ENCODE results near the gene NUP188.

Gene NUP188

DNA sequence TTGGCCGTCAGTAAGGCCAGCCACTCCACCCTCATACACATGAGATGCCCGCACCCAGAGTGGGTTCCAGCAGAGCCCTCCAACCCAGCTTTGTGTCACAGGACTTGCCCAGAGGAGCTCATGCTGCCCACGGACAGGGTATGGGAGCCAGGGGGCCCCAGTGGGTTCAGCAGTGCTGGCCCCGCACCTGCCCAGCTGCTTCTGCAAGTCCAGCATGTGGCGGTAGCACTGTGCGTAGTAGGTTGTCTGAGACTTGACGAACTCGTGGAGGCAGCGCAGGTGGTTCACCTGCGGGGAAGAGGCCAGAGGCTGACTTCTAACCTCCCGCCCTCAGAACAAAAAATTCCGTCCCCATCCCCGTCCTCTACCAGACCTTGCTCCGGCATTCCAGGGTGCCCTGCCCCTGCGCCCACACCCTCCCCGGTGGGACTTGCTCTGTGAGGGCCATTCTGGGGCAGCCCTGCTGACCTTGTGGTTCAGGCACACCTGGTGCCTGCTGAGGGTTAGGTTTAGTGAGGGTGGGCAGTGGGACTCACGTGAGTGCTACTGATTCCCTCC lies 62.2 kb downstream of the NUP188 start:
- H3K27ac ChIP-seq (ENCODE audit: low read length), result no peak overlapping the region
- H3K36me3 ChIP-seq (ENCODE audit: control insufficient read depth in 1 of 2, insufficient read depth in 2 of 2, low read length in 2 of 2), result peaks cover 30 to 88% of the 10 kb centered on the region in 2 donors
- no peaks in the 10 kb centered on the region for H3K27me3 ChIP-seq (ENCODE audit: low read depth, low read length)
- H3K9me3 ChIP-seq (ENCODE audit: control insufficient read depth in 1 of 2, low read length in 2 of 2), result no peaks in the 10 kb centered on the region
- peaks cover 4 to 16% of the 10 kb centered on the region in 2 donors for H3K4me1 ChIP-seq (ENCODE audit: control insufficient read depth in 1 of 2, insufficient read depth in 2 of 2, low read length in 2 of 2)
- no peak overlapping the region for H3K4me3 ChIP-seq (ENCODE audit: low read depth in 1 of 2, low read length in 2 of 2)

DNA sequence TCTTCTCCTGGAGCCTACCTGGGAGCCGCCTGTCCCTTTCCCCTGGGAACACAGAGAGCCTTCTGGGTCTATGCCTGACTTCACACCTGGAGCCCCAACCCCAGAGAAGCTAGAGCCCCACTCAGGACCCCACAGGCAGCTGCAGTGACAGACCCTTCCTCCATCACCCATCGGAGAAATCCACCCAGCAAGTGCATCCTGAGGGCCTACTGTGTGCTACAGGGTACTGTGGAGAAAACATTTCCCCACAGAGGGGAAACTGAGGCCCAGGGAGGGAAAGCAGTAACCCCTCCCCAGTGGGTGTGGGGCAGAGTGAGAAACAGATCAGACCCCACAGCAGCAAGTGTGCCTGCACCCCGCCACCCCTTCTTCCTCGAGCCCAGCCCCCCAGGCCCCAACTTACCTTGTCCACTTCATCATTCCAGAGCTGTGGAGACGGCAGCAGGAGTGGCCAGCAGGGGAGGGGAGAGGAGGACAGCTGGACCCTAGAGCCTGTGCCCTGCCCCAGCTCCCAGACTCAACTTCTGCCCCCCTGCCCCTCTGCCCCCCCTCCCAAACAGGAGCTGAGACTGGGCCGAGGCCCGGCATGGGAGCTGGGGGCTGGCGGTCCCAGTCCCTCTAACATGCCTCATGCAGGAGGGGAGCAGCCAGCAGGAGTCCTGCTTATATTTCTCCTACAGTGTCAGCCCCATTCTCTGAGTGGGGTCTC lies 62.9 kb downstream of the NUP188 start:
- H3K9me3 ChIP-seq (ENCODE audit: control insufficient read depth in 1 of 2, low read length in 2 of 2), result no peaks in the 10 kb centered on the region
- H3K36me3 ChIP-seq (ENCODE audit: control insufficient read depth in 1 of 2, insufficient read depth in 2 of 2, low read length in 2 of 2), result peaks cover 31 to 85% of the 10 kb centered on the region in 2 donors
- no peak overlapping the region for H3K4me3 ChIP-seq (ENCODE audit: low read depth in 1 of 2, low read length in 2 of 2)
- H3K27ac ChIP-seq (ENCODE audit: low read length), result no peak overlapping the region
- no peaks in the 10 kb centered on the region for H3K27me3 ChIP-seq (ENCODE audit: low read depth, low read length)
- peaks cover 4 to 16% of the 10 kb centered on the region in 2 donors for H3K4me1 ChIP-seq (ENCODE audit: control insufficient read depth in 1 of 2, insufficient read depth in 2 of 2, low read length in 2 of 2)

DNA sequence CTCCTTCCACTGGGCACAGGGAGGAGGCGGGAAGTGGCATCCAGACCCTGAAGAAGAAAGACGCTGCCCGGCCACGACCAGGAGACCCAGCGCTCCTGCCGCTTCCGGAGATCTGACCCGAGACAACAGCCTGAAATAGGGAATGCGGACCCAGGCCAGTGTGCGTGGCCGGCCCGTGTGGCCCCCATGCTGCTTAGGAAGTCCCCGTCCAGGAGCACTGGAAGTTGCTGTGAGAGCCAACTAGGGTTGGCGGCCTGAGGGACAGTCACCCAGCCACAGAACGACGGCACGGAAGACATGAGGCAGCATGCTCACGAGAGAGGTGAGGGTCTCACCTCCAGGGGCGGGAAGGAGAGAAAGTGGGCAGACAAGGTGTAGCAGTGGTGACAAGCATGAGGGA lies 63.7 kb downstream of the NUP188 start:
- peaks cover 4 to 16% of the 10 kb centered on the region in 2 donors for H3K4me1 ChIP-seq (ENCODE audit: control insufficient read depth in 1 of 2, insufficient read depth in 2 of 2, low read length in 2 of 2)
- no peaks in the 10 kb centered on the region for H3K27me3 ChIP-seq (ENCODE audit: low read depth, low read length)
- H3K27ac ChIP-seq (ENCODE audit: low read length), result no peak overlapping the region
- H3K36me3 ChIP-seq (ENCODE audit: control insufficient read depth in 1 of 2, insufficient read depth in 2 of 2, low read length in 2 of 2), result peaks cover 24 to 77% of the 10 kb centered on the region in 2 donors
- no peaks in the 10 kb centered on the region for H3K9me3 ChIP-seq (ENCODE audit: control insufficient read depth in 1 of 2, low read length in 2 of 2)
- no peak overlapping the region for H3K4me3 ChIP-seq (ENCODE audit: low read depth in 1 of 2, low read length in 2 of 2)

GRCh38 chr9:129011761-129012181 lies 64.3 kb downstream of the NUP188 start:
- Histone ChIP-seq H3K27ac (ENCODE audit: low read length) (no peak overlapping the region), H3K9me3 (ENCODE audit: control insufficient read depth in 1 of 2, low read length in 2 of 2) (no peaks in the 10 kb centered on the region), H3K4me1 (ENCODE audit: control insufficient read depth in 1 of 2, insufficient read depth in 2 of 2, low read length in 2 of 2) (peaks cover 4 to 10% of the 10 kb centered on the region in 2 donors), H3K36me3 (ENCODE audit: control insufficient read depth in 1 of 2, insufficient read depth in 2 of 2, low read length in 2 of 2) (peaks cover 24 to 72% of the 10 kb centered on the region in 2 donors), H3K4me3 (ENCODE audit: low read depth in 1 of 2, low read length in 2 of 2) (no peak overlapping the region), H3K27me3 (ENCODE audit: low read depth, low read length) (no peaks in the 10 kb centered on the region)

- H3K36me3 ChIP-seq (ENCODE audit: control insufficient read depth in 1 of 2, insufficient read depth in 2 of 2, low read length in 2 of 2), result peaks cover 24 to 68% of the 10 kb centered on the region in 2 donors
- no peak overlapping the region for H3K4me3 ChIP-seq (ENCODE audit: low read depth in 1 of 2, low read length in 2 of 2)
- peaks cover 0 to 5% of the 10 kb centered on the region in 2 donors for H3K4me1 ChIP-seq (ENCODE audit: control insufficient read depth in 1 of 2, insufficient read depth in 2 of 2, low read length in 2 of 2)
- H3K9me3 ChIP-seq (ENCODE audit: control insufficient read depth in 1 of 2, low read length in 2 of 2), result no peaks in the 10 kb centered on the region
- no peaks in the 10 kb centered on the region for H3K27me3 ChIP-seq (ENCODE audit: low read depth, low read length)
- no peak overlapping the region for H3K27ac ChIP-seq (ENCODE audit: low read length)
Measured at GRCh38 chr9:129012343-129012742, 64.8 kb downstream of the NUP188 start.

GRCh38 chr9:129012893-129013448 lies 65.5 kb downstream of the NUP188 start:
- no peak overlapping the region for H3K27ac ChIP-seq (ENCODE audit: low read length)
- peaks cover 0 to 1% of the 10 kb centered on the region in 2 donors for H3K4me1 ChIP-seq (ENCODE audit: control insufficient read depth in 1 of 2, insufficient read depth in 2 of 2, low read length in 2 of 2)
- peaks cover 24 to 63% of the 10 kb centered on the region in 2 donors for H3K36me3 ChIP-seq (ENCODE audit: control insufficient read depth in 1 of 2, insufficient read depth in 2 of 2, low read length in 2 of 2)
- H3K4me3 ChIP-seq (ENCODE audit: low read depth in 1 of 2, low read length in 2 of 2), result no peak overlapping the region
- no peaks in the 10 kb centered on the region for H3K27me3 ChIP-seq (ENCODE audit: low read depth, low read length)
- no peaks in the 10 kb centered on the region for H3K9me3 ChIP-seq (ENCODE audit: control insufficient read depth in 1 of 2, low read length in 2 of 2)

DNA sequence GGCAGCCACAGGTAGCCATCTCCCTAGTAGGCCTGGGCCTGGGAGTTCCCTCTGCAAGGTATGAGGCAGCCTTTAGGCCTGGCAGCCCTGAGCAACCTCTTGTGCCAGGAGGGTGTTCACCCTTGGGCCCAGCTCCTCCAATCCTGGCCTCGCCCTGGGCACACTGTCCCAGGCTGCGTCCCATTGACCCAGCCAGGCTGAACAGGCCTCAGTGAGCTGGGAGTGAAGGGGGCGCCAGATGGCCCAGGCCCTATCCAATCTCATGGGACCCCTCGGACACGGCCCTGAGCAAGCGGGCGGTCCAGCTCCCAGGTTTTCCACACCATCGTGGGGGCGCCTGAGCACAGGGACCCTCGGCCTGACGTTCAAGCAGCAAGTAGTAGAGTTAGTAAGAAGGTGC lies 66.2 kb downstream of the NUP188 start:
- H3K27ac ChIP-seq (ENCODE audit: low read length), result no peak overlapping the region
- no peaks in the 10 kb centered on the region for H3K27me3 ChIP-seq (ENCODE audit: low read depth, low read length)
- no peaks in the 10 kb centered on the region for H3K9me3 ChIP-seq (ENCODE audit: control insufficient read depth in 1 of 2, low read length in 2 of 2)
- H3K36me3 ChIP-seq (ENCODE audit: control insufficient read depth in 1 of 2, insufficient read depth in 2 of 2, low read length in 2 of 2), result peaks cover 24 to 56% of the 10 kb centered on the region in 2 donors
- H3K4me1 ChIP-seq (ENCODE audit: control insufficient read depth in 1 of 2, insufficient read depth in 2 of 2, low read length in 2 of 2), result no peaks in the 10 kb centered on the region
- no peak overlapping the region for H3K4me3 ChIP-seq (ENCODE audit: low read depth in 1 of 2, low read length in 2 of 2)

DNA sequence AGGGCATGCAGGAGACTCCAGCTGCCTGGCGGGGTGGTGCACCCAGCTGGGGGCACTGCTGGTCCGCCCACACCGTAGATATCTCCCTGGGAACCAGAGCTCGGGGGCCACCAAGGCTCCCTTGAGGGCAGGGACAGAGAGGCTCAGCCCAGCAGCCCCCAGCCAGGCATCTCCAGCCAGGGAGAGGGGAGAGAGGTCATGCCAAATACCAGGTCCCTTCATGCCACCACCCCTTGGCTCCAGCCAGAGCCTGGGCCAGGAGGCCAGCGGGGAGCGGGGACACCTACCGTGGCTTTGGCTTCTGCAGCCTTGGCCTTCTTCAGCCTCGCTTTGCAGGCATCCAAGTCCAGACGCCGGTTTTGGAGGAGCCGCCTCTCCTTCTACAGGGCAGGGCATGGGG lies 66.6 kb downstream of the NUP188 start:
- H3K36me3 ChIP-seq (ENCODE audit: control insufficient read depth in 1 of 2, insufficient read depth in 2 of 2, low read length in 2 of 2), result peaks cover 24 to 56% of the 10 kb centered on the region in 2 donors
- H3K27ac ChIP-seq (ENCODE audit: low read length), result no peak overlapping the region
- H3K27me3 ChIP-seq (ENCODE audit: low read depth, low read length), result no peaks in the 10 kb centered on the region
- no peaks in the 10 kb centered on the region for H3K4me1 ChIP-seq (ENCODE audit: control insufficient read depth in 1 of 2, insufficient read depth in 2 of 2, low read length in 2 of 2)
- no peaks in the 10 kb centered on the region for H3K9me3 ChIP-seq (ENCODE audit: control insufficient read depth in 1 of 2, low read length in 2 of 2)
- H3K4me3 ChIP-seq (ENCODE audit: low read depth in 1 of 2, low read length in 2 of 2), result no peak overlapping the region

GRCh38 chr9:129014608-129015007 lies 67.1 kb downstream of the NUP188 start:
- Histone ChIP-seq H3K4me1 (ENCODE audit: control insufficient read depth in 1 of 2, insufficient read depth in 2 of 2, low read length in 2 of 2) (no peaks in the 10 kb centered on the region), H3K27ac (ENCODE audit: low read length) (no peak overlapping the region), H3K36me3 (ENCODE audit: control insufficient read depth in 1 of 2, insufficient read depth in 2 of 2, low read length in 2 of 2) (peaks cover 24 to 53% of the 10 kb centered on the region in 2 donors), H3K27me3 (ENCODE audit: low read depth, low read length) (no peaks in the 10 kb centered on the region), H3K9me3 (ENCODE audit: control insufficient read depth in 1 of 2, low read length in 2 of 2) (no peaks in the 10 kb centered on the region), H3K4me3 (ENCODE audit: low read depth in 1 of 2, low read length in 2 of 2) (no peak overlapping the region)

DNA sequence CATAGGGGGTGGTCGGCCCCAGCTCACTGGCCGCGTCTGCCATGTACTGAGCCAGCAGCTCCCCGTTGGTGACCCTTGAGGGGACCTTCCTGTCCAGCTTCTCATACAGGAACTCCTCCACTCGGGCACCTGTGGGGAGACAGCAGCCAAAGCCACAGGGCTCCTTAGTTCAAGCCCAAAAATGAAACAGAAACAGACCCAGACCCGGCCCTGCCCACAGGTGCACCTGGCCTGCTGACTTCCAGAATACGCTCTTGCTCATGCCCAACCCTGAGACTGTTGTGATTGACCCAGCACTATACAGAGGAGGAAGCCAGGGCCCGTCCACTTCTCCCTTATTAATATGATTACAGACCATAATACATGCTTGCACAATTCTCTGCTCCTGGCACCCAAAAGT lies 73.6 kb downstream of the NUP188 start:
- Histone ChIP-seq H3K4me1 (ENCODE audit: control insufficient read depth in 1 of 2, insufficient read depth in 2 of 2, low read length in 2 of 2) (peaks cover 0 to 14% of the 10 kb centered on the region in 2 donors), H3K9me3 (ENCODE audit: control insufficient read depth in 1 of 2, low read length in 2 of 2) (no peaks in the 10 kb centered on the region), H3K27ac (ENCODE audit: low read length) (no peak overlapping the region), H3K36me3 (ENCODE audit: control insufficient read depth in 1 of 2, insufficient read depth in 2 of 2, low read length in 2 of 2) (peaks cover 0 to 6% of the 10 kb centered on the region in 2 donors), H3K27me3 (ENCODE audit: low read depth, low read length) (no peaks in the 10 kb centered on the region), H3K4me3 (ENCODE audit: low read depth in 1 of 2, low read length in 2 of 2) (no peak overlapping the region)

GRCh38 chr9:129022037-129022436 lies 74.5 kb downstream of the NUP188 start:
- H3K4me1 ChIP-seq (ENCODE audit: control insufficient read depth in 1 of 2, insufficient read depth in 2 of 2, low read length in 2 of 2), result peaks cover 0 to 23% of the 10 kb centered on the region in 2 donors
- H3K36me3 ChIP-seq (ENCODE audit: control insufficient read depth in 1 of 2, insufficient read depth in 2 of 2, low read length in 2 of 2), result peaks cover 0 to 6% of the 10 kb centered on the region in 2 donors
- no peaks in the 10 kb centered on the region for H3K27me3 ChIP-seq (ENCODE audit: low read depth, low read length)
- no peak overlapping the region for H3K4me3 ChIP-seq (ENCODE audit: low read depth in 1 of 2, low read length in 2 of 2)
- no peak overlapping the region for H3K27ac ChIP-seq (ENCODE audit: low read length)
- H3K9me3 ChIP-seq (ENCODE audit: control insufficient read depth in 1 of 2, low read length in 2 of 2), result no peaks in the 10 kb centered on the region
